GM23338 (cell line): ENCODE results near the gene SPATA33. TPM values are rescaled to one million over a fixed set of nuclear protein-coding genes. Genes with fewer than 3 reads are reported as not detected.

Source experiments
- ATAC-seq: fragments of 200-7000 bp; cut with Tn5 transposase; 3 replicates; pipeline ENCODE4 v1.9.1; 2020
- DNase-seq: peaks from one replicate; pipeline ENCODE4 v3.0.0-alpha.2; 2015; ENCODE audit warnings: low spot score
- H2AFZ ChIP-seq: fragments of 200-600 bp; sonication (generic); 2 replicates; pipeline ENCODE4 v1.8.0; 2016; ENCODE audit warnings: antibody characterized with exemption, mild to moderate bottlenecking, moderate library complexity
- H3F3A ChIP-seq: fragments of 200-600 bp; sonication (generic); replicated peaks from 2 replicates; pipeline ENCODE4 v1.8.0; 2017; ENCODE audit warnings: antibody characterized with exemption, mixed run types, low read depth
- H3K27ac ChIP-seq: fragments of 200-600 bp; sonication (generic); 2 replicates; pipeline ENCODE4 v1.6.1; 2016; ENCODE audit warnings: low read depth
- H3K27me3 ChIP-seq: fragments of 200-600 bp; sonication (generic); 2 replicates; pipeline ENCODE4 v1.8.0; 2016; ENCODE audit warnings: mild to moderate bottlenecking, mixed run types, moderate library complexity; ENCODE audit not compliant: insufficient read depth
- H3K36me3 ChIP-seq: fragments of 200-600 bp; sonication (generic); 2 replicates; pipeline ENCODE4 v1.8.0; 2016; ENCODE audit warnings: mild to moderate bottlenecking; ENCODE audit not compliant: insufficient read depth
- H3K4me1 ChIP-seq: fragments of 200-600 bp; sonication (generic); 2 replicates; pipeline ENCODE4 v1.8.0; 2016; ENCODE audit warnings: mild to moderate bottlenecking, moderate library complexity; ENCODE audit not compliant: insufficient read depth
- H3K4me2 ChIP-seq: fragments of 200-600 bp; sonication (generic); 2 replicates; pipeline ENCODE4 v1.7.1; 2017; ENCODE audit warnings: mixed run types
- H3K4me3 ChIP-seq: fragments of 200-600 bp; sonication (generic); 2 replicates; pipeline ENCODE4 v1.6.1; 2016; ENCODE audit warnings: mixed run types
- H3K79me2 ChIP-seq: fragments of 200-600 bp; sonication (generic); replicated peaks from 2 replicates; pipeline ENCODE4 v1.8.0; 2017; ENCODE audit warnings: mild to moderate bottlenecking; ENCODE audit not compliant: insufficient read depth
- H3K9me2 ChIP-seq: fragments of 200-600 bp; sonication (generic); 2 replicates; pipeline ENCODE4 v1.8.0; 2017; ENCODE audit not compliant: insufficient read depth
- H4K20me1 ChIP-seq: fragments of 200-600 bp; sonication (generic); replicated peaks from 2 replicates; pipeline ENCODE4 v1.8.0; 2017; ENCODE audit warnings: mild to moderate bottlenecking; ENCODE audit not compliant: insufficient read depth
- H3K27ac Mint-ChIP-seq: 2 replicates; pipeline ENCODE4 v1.8.0; 2020; ENCODE audit warnings: inconsistent platforms, mild to moderate bottlenecking, moderate library complexity, mixed read lengths
- H3K27me3 Mint-ChIP-seq: 3 replicates; pipeline ENCODE4 v1.8.0; 2022; ENCODE audit warnings: low read depth, mild to moderate bottlenecking, moderate library complexity, mixed read lengths, inconsistent platforms; ENCODE audit not compliant: insufficient read depth, poor library complexity
- H3K36me3 Mint-ChIP-seq: 3 replicates; pipeline ENCODE4 v1.8.0; 2021; ENCODE audit warnings: low read depth, mild to moderate bottlenecking, inconsistent platforms, moderate library complexity, mixed read lengths
- H3K4me1 Mint-ChIP-seq: 3 replicates; pipeline ENCODE4 v1.8.0; 2020; ENCODE audit warnings: mild to moderate bottlenecking, inconsistent platforms, mixed read lengths
- H3K4me3 Mint-ChIP-seq: 3 replicates; pipeline ENCODE4 v1.8.0; 2021; ENCODE audit warnings: moderate library complexity, mild to moderate bottlenecking, inconsistent platforms, mixed read lengths
- H3K9me3 Mint-ChIP-seq: 3 replicates; pipeline ENCODE4 v1.8.0; 2020; ENCODE audit warnings: moderate library complexity, mild to moderate bottlenecking, inconsistent platforms, mixed read lengths
- CREB1 ChIP-seq: fragments of 250-450 bp; sonication (Bioruptor Pico); IDR thresholded peaks from 2 replicates; pipeline ENCODE4 v1.5.0; 2020; ENCODE audit warnings: low read depth, mild to moderate bottlenecking, moderate library complexity
- EZH2 ChIP-seq: fragments of 200-600 bp; sonication (generic); IDR thresholded peaks from one replicate; pipeline ENCODE4 v1.8.0; 2017; ENCODE audit warnings: antibody characterized with exemption, mild to moderate bottlenecking, low read depth; ENCODE audit not compliant: unreplicated experiment
- EZH2phosphoT487 ChIP-seq: fragments of 200-600 bp; sonication (generic); IDR thresholded peaks from one replicate; pipeline ENCODE4 v1.8.1; 2018; ENCODE audit warnings: antibody characterized with exemption; ENCODE audit not compliant: unreplicated experiment
- JUNB ChIP-seq: IDR thresholded peaks from one replicate; pipeline ENCODE4 v1.6.1; 2016; ENCODE audit warnings: antibody characterized with exemption; ENCODE audit not compliant: unreplicated experiment
- NANOG ChIP-seq: IDR thresholded peaks from 2 replicates; pipeline ENCODE4 v1.6.1; 2016; ENCODE audit warnings: antibody characterized with exemption, borderline replicate concordance
- POLR2AphosphoS5 ChIP-seq: IDR thresholded peaks from 2 replicates; pipeline ENCODE4 v1.6.1; 2016; ENCODE audit warnings: antibody characterized with exemption, low read depth
- STAT1 ChIP-seq: IDR thresholded peaks from one replicate; pipeline ENCODE4 v1.6.1; 2016; ENCODE audit warnings: antibody characterized with exemption; ENCODE audit not compliant: unreplicated experiment
- ZNF114 ChIP-seq: fragments of 250-450 bp; sonication (Bioruptor Pico); IDR thresholded peaks from 2 replicates; pipeline ENCODE4 v1.5.0; 2020; ENCODE audit warnings: mild to moderate bottlenecking, moderate library complexity
- ZNF331 ChIP-seq: fragments of 250-450 bp; sonication (Bioruptor Pico); IDR thresholded peaks from 2 replicates; pipeline ENCODE4 v1.5.0; 2020; ENCODE audit warnings: low read depth, mild to moderate bottlenecking, moderate library complexity
- polyA plus RNA-seq: library from polyadenylated mRNA; unstranded; fragments of >200 nt; fragmentation: Nextera tagmentation; extraction: Ambion mirVana; gene quantifications from 2 replicates; pipeline ENCODE4 v1.2.1, GENCODE V29; 2016
- total RNA-seq: library from RNA; depleted of rRNA; stranded (reverse); fragments of >200 nt; shearing (Covaris generic); gene quantifications from 2 replicates; pipeline ENCODE4 v1.2.3, GENCODE V29; 2014
- TF ChIP-seq, protein P1 (sequence below), 2 experiments: fragments of 200-600 bp in 1 of 2; sonication (generic) in 1 of 2; conservative IDR thresholded peaks; 2 replicates each; pipeline versions ENCODE4 v1.5.1 to v1.6.1; 2016 to 2017; ENCODE audit warnings: antibody characterized with exemption in 2 of 2, low read depth in 2 of 2, mild to moderate bottlenecking in 2 of 2, moderate library complexity in 1 of 2
- TF ChIP-seq, protein P2 (sequence below): fragments of 250-450 bp; sonication (Bioruptor Pico); IDR thresholded peaks from 2 replicates; pipeline ENCODE4 v1.5.0; 2020; ENCODE audit warnings: mild to moderate bottlenecking, moderate library complexity
- TF ChIP-seq, protein P3 (sequence below): IDR thresholded peaks from 2 replicates; pipeline ENCODE4 v1.6.1; 2016; ENCODE audit warnings: antibody characterized with exemption
- TF ChIP-seq, protein P4 (sequence below): IDR thresholded peaks from one replicate; pipeline ENCODE4 v1.6.1; 2018; ENCODE audit warnings: antibody characterized with exemption; ENCODE audit not compliant: unreplicated experiment

The SPATA33 gene
- total and polyA plus RNA-seq, 2 experiments from 2014 or later = 5.8 to 17.4 TPM

DNA sequence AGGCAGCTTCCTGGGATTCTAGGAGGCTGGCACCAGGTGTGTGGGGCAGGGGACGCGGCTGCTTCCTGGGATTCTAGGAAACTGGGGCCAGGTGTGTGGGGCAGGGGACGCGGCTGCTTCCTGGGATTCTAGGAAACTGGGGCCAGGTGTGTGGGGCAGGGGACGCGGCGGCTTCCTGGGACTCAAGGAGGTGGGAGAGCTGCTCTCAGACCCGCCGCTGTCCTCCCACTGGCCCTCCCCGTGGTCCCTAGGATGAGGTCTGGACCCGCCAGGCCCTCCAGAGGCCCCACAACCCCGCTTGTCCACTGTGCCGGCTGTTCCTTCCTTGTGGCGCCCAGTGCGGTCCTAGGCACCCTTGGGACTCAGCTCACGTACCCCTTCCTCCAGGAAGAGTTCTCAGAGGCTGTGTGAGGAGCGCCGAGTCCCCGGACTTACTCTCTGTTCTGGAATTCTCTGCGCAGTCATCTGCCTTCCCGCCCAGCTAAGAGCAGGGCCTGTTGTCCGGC lies 43.6 kb upstream of the SPATA33 start:
- Mint-ChIP-seq H3K9me3 (peaks cover 3% of the 10 kb centered on the region; the same call in 2 of the 3 replicates), H3K27ac (no peak overlapping the region), H3K4me1 (peaks cover 12% of the 10 kb centered on the region), H3K36me3 (no peaks in the 10 kb centered on the region; the same call in 2 of the 3 replicates), H3K27me3 (peaks cover 9% of the 10 kb centered on the region), H3K4me3 (no peak overlapping the region)
- Histone ChIP-seq H3K79me2 (no peaks in the 10 kb centered on the region), H3K4me3 (no peak overlapping the region), H3K4me1 (no peaks in the 10 kb centered on the region; the same call in 1 of the 2 replicates), H3K4me2 (no peak overlapping the region), H3F3A (no peaks in the 10 kb centered on the region), H3K36me3 (no peaks in the 10 kb centered on the region), H3K27ac (no peak overlapping the region), H4K20me1 (no peaks in the 10 kb centered on the region), H2AFZ (no peak overlapping the region), H3K27me3 (no peaks in the 10 kb centered on the region), H3K9me2 (no peaks in the 10 kb centered on the region)
- no peak for TF ChIP-seq EZH2
- no peak for TF ChIP-seq ZNF331
- TF ChIP-seq JUNB = no peak
- TF ChIP-seq, protein P1, sequence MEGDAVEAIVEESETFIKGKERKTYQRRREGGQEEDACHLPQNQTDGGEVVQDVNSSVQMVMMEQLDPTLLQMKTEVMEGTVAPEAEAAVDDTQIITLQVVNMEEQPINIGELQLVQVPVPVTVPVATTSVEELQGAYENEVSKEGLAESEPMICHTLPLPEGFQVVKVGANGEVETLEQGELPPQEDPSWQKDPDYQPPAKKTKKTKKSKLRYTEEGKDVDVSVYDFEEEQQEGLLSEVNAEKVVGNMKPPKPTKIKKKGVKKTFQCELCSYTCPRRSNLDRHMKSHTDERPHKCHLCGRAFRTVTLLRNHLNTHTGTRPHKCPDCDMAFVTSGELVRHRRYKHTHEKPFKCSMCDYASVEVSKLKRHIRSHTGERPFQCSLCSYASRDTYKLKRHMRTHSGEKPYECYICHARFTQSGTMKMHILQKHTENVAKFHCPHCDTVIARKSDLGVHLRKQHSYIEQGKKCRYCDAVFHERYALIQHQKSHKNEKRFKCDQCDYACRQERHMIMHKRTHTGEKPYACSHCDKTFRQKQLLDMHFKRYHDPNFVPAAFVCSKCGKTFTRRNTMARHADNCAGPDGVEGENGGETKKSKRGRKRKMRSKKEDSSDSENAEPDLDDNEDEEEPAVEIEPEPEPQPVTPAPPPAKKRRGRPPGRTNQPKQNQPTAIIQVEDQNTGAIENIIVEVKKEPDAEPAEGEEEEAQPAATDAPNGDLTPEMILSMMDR (conservative IDR thresholded peaks at IDR 0.05; ENCODE audit: low read depth in 2 of 2) = no peak
- TF ChIP-seq, protein P2, sequence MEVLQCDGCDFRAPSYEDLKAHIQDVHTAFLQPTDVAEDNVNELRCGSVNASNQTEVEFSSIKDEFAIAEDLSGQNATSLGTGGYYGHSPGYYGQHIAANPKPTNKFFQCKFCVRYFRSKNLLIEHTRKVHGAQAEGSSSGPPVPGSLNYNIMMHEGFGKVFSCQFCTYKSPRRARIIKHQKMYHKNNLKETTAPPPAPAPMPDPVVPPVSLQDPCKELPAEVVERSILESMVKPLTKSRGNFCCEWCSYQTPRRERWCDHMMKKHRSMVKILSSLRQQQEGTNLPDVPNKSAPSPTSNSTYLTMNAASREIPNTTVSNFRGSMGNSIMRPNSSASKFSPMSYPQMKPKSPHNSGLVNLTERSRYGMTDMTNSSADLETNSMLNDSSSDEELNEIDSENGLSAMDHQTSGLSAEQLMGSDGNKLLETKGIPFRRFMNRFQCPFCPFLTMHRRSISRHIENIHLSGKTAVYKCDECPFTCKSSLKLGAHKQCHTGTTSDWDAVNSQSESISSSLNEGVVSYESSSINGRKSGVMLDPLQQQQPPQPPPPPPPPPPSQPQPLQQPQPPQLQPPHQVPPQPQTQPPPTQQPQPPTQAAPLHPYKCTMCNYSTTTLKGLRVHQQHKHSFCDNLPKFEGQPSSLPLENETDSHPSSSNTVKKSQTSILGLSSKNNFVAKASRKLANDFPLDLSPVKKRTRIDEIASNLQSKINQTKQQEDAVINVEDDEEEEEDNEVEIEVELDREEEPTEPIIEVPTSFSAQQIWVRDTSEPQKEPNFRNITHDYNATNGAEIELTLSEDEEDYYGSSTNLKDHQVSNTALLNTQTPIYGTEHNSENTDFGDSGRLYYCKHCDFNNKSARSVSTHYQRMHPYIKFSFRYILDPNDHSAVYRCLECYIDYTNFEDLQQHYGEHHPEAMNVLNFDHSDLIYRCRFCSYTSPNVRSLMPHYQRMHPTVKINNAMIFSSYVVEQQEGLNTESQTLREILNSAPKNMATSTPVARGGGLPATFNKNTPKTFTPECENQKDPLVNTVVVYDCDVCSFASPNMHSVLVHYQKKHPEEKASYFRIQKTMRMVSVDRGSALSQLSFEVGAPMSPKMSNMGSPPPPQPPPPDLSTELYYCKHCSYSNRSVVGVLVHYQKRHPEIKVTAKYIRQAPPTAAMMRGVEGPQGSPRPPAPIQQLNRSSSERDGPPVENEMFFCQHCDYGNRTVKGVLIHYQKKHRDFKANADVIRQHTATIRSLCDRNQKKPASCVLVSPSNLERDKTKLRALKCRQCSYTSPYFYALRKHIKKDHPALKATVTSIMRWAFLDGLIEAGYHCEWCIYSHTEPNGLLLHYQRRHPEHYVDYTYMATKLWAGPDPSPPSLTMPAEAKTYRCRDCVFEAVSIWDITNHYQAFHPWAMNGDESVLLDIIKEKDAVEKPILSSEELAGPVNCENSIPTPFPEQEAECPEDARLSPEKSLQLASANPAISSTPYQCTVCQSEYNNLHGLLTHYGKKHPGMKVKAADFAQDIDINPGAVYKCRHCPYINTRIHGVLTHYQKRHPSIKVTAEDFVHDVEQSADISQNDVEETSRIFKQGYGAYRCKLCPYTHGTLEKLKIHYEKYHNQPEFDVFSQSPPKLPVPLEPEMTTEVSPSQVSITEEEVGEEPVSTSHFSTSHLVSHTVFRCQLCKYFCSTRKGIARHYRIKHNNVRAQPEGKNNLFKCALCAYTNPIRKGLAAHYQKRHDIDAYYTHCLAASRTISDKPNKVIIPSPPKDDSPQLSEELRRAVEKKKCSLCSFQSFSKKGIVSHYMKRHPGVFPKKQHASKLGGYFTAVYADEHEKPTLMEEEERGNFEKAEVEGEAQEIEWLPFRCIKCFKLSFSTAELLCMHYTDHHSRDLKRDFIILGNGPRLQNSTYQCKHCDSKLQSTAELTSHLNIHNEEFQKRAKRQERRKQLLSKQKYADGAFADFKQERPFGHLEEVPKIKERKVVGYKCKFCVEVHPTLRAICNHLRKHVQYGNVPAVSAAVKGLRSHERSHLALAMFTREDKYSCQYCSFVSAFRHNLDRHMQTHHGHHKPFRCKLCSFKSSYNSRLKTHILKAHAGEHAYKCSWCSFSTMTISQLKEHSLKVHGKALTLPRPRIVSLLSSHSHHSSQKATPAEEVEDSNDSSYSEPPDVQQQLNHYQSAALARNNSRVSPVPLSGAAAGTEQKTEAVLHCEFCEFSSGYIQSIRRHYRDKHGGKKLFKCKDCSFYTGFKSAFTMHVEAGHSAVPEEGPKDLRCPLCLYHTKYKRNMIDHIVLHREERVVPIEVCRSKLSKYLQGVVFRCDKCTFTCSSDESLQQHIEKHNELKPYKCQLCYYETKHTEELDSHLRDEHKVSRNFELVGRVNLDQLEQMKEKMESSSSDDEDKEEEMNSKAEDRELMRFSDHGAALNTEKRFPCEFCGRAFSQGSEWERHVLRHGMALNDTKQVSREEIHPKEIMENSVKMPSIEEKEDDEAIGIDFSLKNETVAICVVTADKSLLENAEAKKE (CRISPR knock-in tag) = no peak
- TF ChIP-seq, protein P3, sequence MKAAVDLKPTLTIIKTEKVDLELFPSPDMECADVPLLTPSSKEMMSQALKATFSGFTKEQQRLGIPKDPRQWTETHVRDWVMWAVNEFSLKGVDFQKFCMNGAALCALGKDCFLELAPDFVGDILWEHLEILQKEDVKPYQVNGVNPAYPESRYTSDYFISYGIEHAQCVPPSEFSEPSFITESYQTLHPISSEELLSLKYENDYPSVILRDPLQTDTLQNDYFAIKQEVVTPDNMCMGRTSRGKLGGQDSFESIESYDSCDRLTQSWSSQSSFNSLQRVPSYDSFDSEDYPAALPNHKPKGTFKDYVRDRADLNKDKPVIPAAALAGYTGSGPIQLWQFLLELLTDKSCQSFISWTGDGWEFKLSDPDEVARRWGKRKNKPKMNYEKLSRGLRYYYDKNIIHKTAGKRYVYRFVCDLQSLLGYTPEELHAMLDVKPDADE = no peak
- no peak for TF ChIP-seq POLR2AphosphoS5
- no peak for TF ChIP-seq NANOG
- TF ChIP-seq CREB1 (CRISPR knock-in tag) = no peak
- TF ChIP-seq STAT1 = no peak
- TF ChIP-seq ZNF114 (CRISPR knock-in tag) = no peak
- TF ChIP-seq, protein P4, sequence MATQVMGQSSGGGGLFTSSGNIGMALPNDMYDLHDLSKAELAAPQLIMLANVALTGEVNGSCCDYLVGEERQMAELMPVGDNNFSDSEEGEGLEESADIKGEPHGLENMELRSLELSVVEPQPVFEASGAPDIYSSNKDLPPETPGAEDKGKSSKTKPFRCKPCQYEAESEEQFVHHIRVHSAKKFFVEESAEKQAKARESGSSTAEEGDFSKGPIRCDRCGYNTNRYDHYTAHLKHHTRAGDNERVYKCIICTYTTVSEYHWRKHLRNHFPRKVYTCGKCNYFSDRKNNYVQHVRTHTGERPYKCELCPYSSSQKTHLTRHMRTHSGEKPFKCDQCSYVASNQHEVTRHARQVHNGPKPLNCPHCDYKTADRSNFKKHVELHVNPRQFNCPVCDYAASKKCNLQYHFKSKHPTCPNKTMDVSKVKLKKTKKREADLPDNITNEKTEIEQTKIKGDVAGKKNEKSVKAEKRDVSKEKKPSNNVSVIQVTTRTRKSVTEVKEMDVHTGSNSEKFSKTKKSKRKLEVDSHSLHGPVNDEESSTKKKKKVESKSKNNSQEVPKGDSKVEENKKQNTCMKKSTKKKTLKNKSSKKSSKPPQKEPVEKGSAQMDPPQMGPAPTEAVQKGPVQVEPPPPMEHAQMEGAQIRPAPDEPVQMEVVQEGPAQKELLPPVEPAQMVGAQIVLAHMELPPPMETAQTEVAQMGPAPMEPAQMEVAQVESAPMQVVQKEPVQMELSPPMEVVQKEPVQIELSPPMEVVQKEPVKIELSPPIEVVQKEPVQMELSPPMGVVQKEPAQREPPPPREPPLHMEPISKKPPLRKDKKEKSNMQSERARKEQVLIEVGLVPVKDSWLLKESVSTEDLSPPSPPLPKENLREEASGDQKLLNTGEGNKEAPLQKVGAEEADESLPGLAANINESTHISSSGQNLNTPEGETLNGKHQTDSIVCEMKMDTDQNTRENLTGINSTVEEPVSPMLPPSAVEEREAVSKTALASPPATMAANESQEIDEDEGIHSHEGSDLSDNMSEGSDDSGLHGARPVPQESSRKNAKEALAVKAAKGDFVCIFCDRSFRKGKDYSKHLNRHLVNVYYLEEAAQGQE = no peak
- no peak for TF ChIP-seq EZH2phosphoT487
- ATAC-seq = no peak
- DNase-seq = no peak
